Psoas muscle (tissue), 8 donors: Measurements from ENCODE around the gene ARHGEF9. TPM values are rescaled to one million over a fixed set of nuclear protein-coding genes. Genes with fewer than 3 reads are reported as not detected.

Experiments
- ATAC-seq, 4 donors: fragments of 200-7000 bp; cut with Tn5 transposase; one replicate each; pipeline ENCODE4 v1.9.1; 2020; ENCODE audit warnings: moderate library complexity in 3 of 4, mild to moderate bottlenecking in 2 of 4
- DNase-seq, 2 donors: peaks; one replicate each; pipeline ENCODE4 v3.0.0-alpha.2; 2020
- H3K27ac ChIP-seq: fragments of 200-600 bp; one replicate; pipeline ENCODE4 v1.8.0; 2022
- H3K27me3 ChIP-seq, 3 donors: fragments of 200-600 bp in 1 of 3; one replicate each; pipeline versions ENCODE4 v1.6.1 to v1.8.0; 2013 to 2022; ENCODE audit warnings: low read length in 2 of 3, mild to moderate bottlenecking in 2 of 3, moderate library complexity in 1 of 3; ENCODE audit not compliant: insufficient read depth in 3 of 3
- H3K36me3 ChIP-seq, 2 donors: fragments of 200-600 bp in 1 of 2; one replicate each; pipeline versions ENCODE4 v1.6.1 to v1.8.0; 2013 to 2022; ENCODE audit warnings: low read depth in 1 of 2, mild to moderate bottlenecking in 1 of 2, moderate library complexity in 1 of 2; ENCODE audit not compliant: insufficient read depth in 1 of 2
- H3K4me1 ChIP-seq: fragments of 200-600 bp; one replicate; pipeline ENCODE4 v1.8.0; 2022
- H3K4me3 ChIP-seq: fragments of 200-600 bp; one replicate; pipeline ENCODE4 v1.8.0; 2022; ENCODE audit warnings: mild to moderate bottlenecking
- H3K9me3 ChIP-seq: fragments of 200-600 bp; one replicate; pipeline ENCODE4 v1.8.0; 2022
- WGBS, 3 donors: extraction: QIAGEN DNeasy Blood & Tissue Kit; methylation state at CpG; one replicate each; pipeline versions ENCODE4 v1.1.6 to v1.1.7; 2013; 5-methylcytosine and 5-hydroxymethylcytosine counted together
- intact Hi-C, 2 donors: fragments of 100-400 bp; cut with DNase I; formaldehyde crosslinking; loops; one replicate each; pipeline versions ENCODE4 v1.11.0 to v1.14.2; 2022
- polyA plus RNA-seq, 3 donors: library from polyadenylated mRNA; stranded (reverse); fragments of 200-250 nt; gene quantifications; one replicate each; pipeline ENCODE4 v1.2.3, GENCODE V29; 2013
- total RNA-seq, 4 donors: library from RNA; stranded (reverse); fragmentation: NEBNext Ultra II Directional in 2 of 4; extraction: Animal tissue kit (Norgen Biotek cat#: 25700) in 2 of 4; gene quantifications; one replicate each; pipeline versions ENCODE4 v1.2.1 to v1.2.4, GENCODE V29; 2021 to 2023
- TF ChIP-seq, protein P1 (sequence below): fragments of 200-600 bp; IDR thresholded peaks from one replicate; pipeline ENCODE4 v1.8.0; 2022; ENCODE audit warnings: antibody characterized with exemption
- donor health status: healthy with polysubstance abuse.
- donor health status: DM: no; HTN: no; CAD: no; lungs with moderate emphysema.
- donor health status: Bipolar disorder and iron deficiency.
- donor health status: healthy.
- donor health status: DM: yes; HTN: yes; CAD: no.
- donor health status: DM: no; HTN: no; CAD: no.
- donor health status: DM: no; HTN: no; CAD: no.
- donor health status: DM: yes; HTN: yes; CAD: no.

Gene ARHGEF9
- total and polyA plus RNA-seq, 7 donors: 1.6 to 9.4 (median 4.7) TPM

DNA sequence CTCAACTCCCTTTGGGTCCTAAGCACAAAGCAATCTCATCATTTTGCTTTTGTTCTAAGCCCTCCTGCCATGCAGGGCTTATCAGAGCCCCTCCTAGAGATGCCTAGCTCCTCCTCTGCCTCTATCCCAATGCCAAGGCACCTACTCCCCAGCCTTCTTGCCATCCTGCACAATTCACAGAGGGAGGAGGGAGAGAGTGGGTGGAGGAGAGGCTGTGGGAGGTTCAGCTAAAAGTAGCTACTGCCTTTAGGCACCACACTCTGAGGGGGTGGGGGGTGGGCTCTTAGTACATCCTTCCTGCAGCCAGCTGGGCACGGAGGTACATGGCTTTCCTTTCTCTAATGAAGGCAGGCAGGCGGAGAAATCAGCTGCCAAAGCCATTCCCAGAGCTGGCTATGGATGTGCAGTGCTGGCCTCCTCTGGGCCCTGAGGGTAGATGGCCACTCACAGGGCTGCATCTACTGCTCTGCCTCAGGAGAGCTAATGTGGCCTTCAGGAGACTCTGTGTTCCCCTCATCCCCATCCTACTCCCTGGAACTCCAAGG is 40.1 kb downstream of the ARHGEF9 start:
- no peaks in the 10 kb centered on the region for H3K36me3 ChIP-seq
- H3K4me1 ChIP-seq: no peaks in the 10 kb centered on the region
- TF ChIP-seq, protein P1, sequence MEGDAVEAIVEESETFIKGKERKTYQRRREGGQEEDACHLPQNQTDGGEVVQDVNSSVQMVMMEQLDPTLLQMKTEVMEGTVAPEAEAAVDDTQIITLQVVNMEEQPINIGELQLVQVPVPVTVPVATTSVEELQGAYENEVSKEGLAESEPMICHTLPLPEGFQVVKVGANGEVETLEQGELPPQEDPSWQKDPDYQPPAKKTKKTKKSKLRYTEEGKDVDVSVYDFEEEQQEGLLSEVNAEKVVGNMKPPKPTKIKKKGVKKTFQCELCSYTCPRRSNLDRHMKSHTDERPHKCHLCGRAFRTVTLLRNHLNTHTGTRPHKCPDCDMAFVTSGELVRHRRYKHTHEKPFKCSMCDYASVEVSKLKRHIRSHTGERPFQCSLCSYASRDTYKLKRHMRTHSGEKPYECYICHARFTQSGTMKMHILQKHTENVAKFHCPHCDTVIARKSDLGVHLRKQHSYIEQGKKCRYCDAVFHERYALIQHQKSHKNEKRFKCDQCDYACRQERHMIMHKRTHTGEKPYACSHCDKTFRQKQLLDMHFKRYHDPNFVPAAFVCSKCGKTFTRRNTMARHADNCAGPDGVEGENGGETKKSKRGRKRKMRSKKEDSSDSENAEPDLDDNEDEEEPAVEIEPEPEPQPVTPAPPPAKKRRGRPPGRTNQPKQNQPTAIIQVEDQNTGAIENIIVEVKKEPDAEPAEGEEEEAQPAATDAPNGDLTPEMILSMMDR: no peak

DNA sequence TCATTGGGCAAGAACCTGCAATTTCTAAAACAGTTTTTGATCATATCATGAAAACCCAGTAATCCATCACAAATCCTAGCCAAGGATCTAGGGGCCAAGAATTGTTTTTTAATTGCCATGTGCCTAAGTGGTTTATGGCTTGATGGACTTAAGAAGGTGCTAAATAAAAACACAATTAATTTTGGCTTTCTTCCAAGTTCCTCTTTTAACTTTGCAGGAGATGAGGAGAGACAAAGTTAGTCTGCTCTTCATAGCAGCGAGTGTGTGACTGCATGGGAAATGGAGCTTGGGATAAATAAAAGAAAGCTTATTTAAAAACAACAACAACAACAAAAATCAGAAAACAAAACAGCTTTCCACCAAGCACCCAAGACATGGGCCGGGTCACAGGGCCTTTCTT is 41.4 kb downstream of the ARHGEF9 start:
- intact Hi-C loops: no loop called here
- Histone ChIP-seq H3K4me1 (no peaks in the 10 kb centered on the region), H3K36me3 (no peaks in the 10 kb centered on the region), H3K9me3 (no peaks in the 10 kb centered on the region), H3K4me3 (no peak overlapping the region), H3K27ac (no peak overlapping the region), H3K27me3 (peaks cover 0 to 3% (median 0%) of the 10 kb centered on the region in 3 donors)
- 67 to 85% (median 80%) methylated on average over 2 of the region's 2 CpGs for WGBS, 3 donors
- TF ChIP-seq, protein P1: no peak
- DNase-seq: no peak
- no peak for ATAC-seq

More for the DNA sequence above, 40.1 kb downstream of the ARHGEF9 start:
- WGBS, 3 donors: 21 to 47% methylated on average over 2 of the region's 2 CpGs; no CpG with 5 or more reads in 1 of the 3 donors
- H3K4me3 ChIP-seq: no peak overlapping the region
- ATAC-seq (no peak), DNase-seq (no peak)
- intact Hi-C loops: no loop called here
- no peak overlapping the region for H3K27ac ChIP-seq
- H3K27me3 ChIP-seq: peaks cover 0 to 9% (median 0%) of the 10 kb centered on the region in 3 donors
- no peaks in the 10 kb centered on the region for H3K9me3 ChIP-seq

DNA sequence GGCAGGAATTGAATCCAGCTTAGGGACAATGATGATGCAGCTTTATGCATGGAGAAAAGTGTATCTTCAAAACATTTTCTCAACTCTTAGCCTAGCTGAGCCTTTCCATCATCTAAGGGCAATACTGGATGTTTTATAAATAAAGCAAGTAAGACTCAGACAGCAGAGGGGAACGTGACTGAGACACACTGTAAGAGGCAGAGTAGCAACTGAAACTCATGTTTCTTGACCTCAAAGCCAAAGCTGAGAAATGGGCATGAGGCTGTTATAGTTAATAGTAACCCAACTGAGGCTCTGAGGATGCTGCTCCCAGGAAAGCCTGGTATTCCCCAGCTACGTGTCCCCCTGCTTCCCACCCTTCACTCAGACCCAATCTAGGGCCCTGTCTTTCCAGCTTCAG is 44.6 kb downstream of the ARHGEF9 start:
- Histone ChIP-seq H3K36me3 (no peaks in the 10 kb centered on the region), H3K9me3 (no peaks in the 10 kb centered on the region), H3K27me3 (peaks cover 0 to 6% (median 0%) of the 10 kb centered on the region in 3 donors), H3K27ac (no peak overlapping the region), H3K4me1 (peaks cover 5% of the 10 kb centered on the region), H3K4me3 (no peak overlapping the region)
- 41 to 86% (median 71%) methylated on average over 2 of the region's 2 CpGs for WGBS, 3 donors
- TF ChIP-seq, protein P1: no peak
- intact Hi-C loops: no loop called here
- no peak for ATAC-seq
- no peak for DNase-seq

DNA sequence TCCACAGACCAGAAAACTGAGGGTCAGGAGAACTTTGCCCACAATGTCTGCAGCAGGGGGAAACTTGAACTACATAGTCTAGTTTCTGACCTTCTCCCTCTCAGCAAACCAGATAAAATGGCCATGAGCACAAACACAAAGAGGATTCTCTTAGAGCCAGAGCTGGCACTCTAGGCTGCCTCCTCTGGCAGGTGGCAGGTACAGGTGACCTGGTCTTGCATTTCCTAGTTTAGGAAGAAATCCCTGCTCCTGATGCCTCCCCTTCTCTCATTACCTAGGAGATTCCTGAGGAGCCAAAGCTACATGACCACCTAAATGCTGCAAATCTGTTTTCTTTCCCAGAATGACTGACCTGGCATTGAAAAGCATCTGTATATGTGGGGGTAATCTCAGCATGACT is 45.1 kb downstream of the ARHGEF9 start:
- no peaks in the 10 kb centered on the region for H3K9me3 ChIP-seq
- H3K27me3 ChIP-seq: peaks cover 0 to 6% (median 0%) of the 10 kb centered on the region in 3 donors
- TF ChIP-seq, protein P1: no peak
- no peak for ATAC-seq
- no peaks in the 10 kb centered on the region for H3K36me3 ChIP-seq
- H3K27ac ChIP-seq: no peak overlapping the region
- H3K4me1 ChIP-seq: peaks cover 5% of the 10 kb centered on the region
- no peak for DNase-seq
- intact Hi-C loops: no loop called here
- H3K4me3 ChIP-seq: no peak overlapping the region

DNA sequence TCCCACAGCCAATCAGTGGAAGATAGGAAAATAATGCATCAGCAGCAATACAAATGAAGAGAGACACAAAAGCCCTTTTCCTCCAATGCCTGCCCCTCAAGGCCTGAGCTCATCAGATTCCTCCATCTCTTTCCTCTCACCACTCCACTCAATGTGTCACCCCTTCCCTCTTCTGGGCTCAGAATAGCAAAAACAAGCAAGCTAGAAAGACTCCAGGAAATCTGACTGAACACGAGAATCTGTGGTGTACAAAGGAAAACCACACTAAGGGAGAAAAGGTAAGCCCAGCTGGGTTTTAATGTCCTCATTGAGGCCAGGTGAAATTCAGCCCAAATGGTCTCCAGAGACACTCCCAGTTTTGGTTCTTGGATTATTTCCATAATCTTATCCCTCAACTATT is 46.3 kb downstream of the ARHGEF9 start:
- peaks cover 5% of the 10 kb centered on the region for H3K4me1 ChIP-seq
- TF ChIP-seq, protein P1: no peak
- intact Hi-C loops: no loop called here
- no peak overlapping the region for H3K4me3 ChIP-seq
- H3K27ac ChIP-seq: no peak overlapping the region
- DNase-seq (no peak), ATAC-seq (no peak)
- H3K27me3 ChIP-seq: peaks cover 0 to 6% (median 0%) of the 10 kb centered on the region in 3 donors
- H3K36me3 ChIP-seq: no peaks in the 10 kb centered on the region
- no peaks in the 10 kb centered on the region for H3K9me3 ChIP-seq
- 62 to 70% (median 69%) methylated on average over 1 of the region's 1 CpG for WGBS, 3 donors
